Activated naive CD8-positive, alpha-beta T cell treated with anti-CD3 and anti-CD28 coated beads for 36 hours (primary cell): Measurements from ENCODE around the gene PRSS50. TPM values are rescaled to one million over a fixed set of nuclear protein-coding genes. Genes with fewer than 3 reads are reported as not detected.

Experiments
- DNase-seq: peaks from one replicate; pipeline ENCODE4 v3.0.0; 2021
- H3K27ac Mint-ChIP-seq: one replicate; pipeline ENCODE4 v1.8.0; 2022; ENCODE audit warnings: mild to moderate bottlenecking, moderate library complexity, mixed read lengths
- H3K27me3 Mint-ChIP-seq: one replicate; pipeline ENCODE4 v1.8.0; 2022; ENCODE audit warnings: mild to moderate bottlenecking, mixed read lengths
- H3K36me3 Mint-ChIP-seq: one replicate; pipeline ENCODE4 v1.8.0; 2021; ENCODE audit warnings: mild to moderate bottlenecking, mixed read lengths
- H3K4me1 Mint-ChIP-seq: one replicate; pipeline ENCODE4 v1.8.0; 2021; ENCODE audit warnings: mixed read lengths
- H3K4me3 Mint-ChIP-seq: one replicate; pipeline ENCODE4 v1.8.0; 2022; ENCODE audit warnings: mild to moderate bottlenecking, moderate library complexity, mixed read lengths
- H3K9me3 Mint-ChIP-seq: one replicate; pipeline ENCODE4 v1.8.0; 2022; ENCODE audit warnings: mixed read lengths
- total RNA-seq, 2 experiments: library from RNA; stranded (reverse); gene quantifications; one replicate each; pipeline ENCODE4 v1.2.3, GENCODE V29; 2021

Gene PRSS50
- total RNA-seq, 2 experiments from 2014 or later: not detected

- no peaks in the 10 kb centered on the region for H3K36me3 Mint-ChIP-seq
- H3K27me3 Mint-ChIP-seq: peaks cover 4% of the 10 kb centered on the region
- DNase-seq: peak; percentile 49
- H3K27ac Mint-ChIP-seq: no peak overlapping the region
- H3K4me3 Mint-ChIP-seq: peak overlapping the region; percentile 54
- H3K9me3 Mint-ChIP-seq: no peaks in the 10 kb centered on the region
- peaks cover 29% of the 10 kb centered on the region for H3K4me1 Mint-ChIP-seq
Measured at GRCh38 chr3:46693892-46694226, 23.8 kb downstream of the PRSS50 start.

- Mint-ChIP-seq H3K27me3 (peaks cover 4% of the 10 kb centered on the region), H3K36me3 (no peaks in the 10 kb centered on the region), H3K4me1 (peaks cover 29% of the 10 kb centered on the region), H3K4me3 (peak within 1 kb of the TSS; percentile 76), H3K27ac (no peak within 1 kb of the TSS), H3K9me3 (no peaks in the 10 kb centered on the region)
- DNase-seq: peak; percentile 63
Measured at GRCh38 chr3:46693038-46693891, 24.4 kb downstream of the PRSS50 start, which contains the start of gene ALS2CL. Gene ALS2CL (minus strand): TSS chr3:46693679. CDS start chr3:46689440, 4,239 bp downstream.

- Mint-ChIP-seq H3K4me1 (peaks cover 29% of the 10 kb centered on the region), H3K27me3 (peaks cover 4% of the 10 kb centered on the region), H3K9me3 (no peaks in the 10 kb centered on the region), H3K27ac (no peak overlapping the region), H3K36me3 (no peaks in the 10 kb centered on the region), H3K4me3 (peak overlapping the region; percentile 76)
- no peak for DNase-seq
Measured at GRCh38 chr3:46692566-46692990, 25.1 kb downstream of the PRSS50 start.

DNA sequence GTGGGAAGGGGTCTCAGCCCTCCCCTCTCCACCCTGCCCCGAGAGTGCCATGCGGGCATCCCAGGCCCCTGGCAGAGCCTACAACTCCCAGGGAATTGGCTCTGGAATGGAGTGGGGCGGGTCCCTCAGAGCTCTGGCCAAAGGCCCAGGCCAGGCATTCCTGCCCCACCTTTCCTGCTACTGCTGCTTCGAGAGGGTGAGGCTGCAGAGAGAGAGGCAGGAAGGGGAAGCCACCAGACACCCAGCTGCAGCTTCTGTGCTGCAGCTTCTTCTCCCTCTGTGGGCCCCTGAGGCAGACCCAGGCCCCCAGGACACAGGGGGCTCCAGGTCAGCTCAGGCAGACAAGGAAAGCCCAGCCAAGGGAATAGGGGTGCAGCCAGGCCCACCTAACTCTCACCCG, 26.9 kb downstream of the PRSS50 start:
- Mint-ChIP-seq H3K27ac (no peak overlapping the region), H3K27me3 (peaks cover 4% of the 10 kb centered on the region), H3K4me1 (peaks cover 26% of the 10 kb centered on the region), H3K36me3 (no peaks in the 10 kb centered on the region), H3K9me3 (no peaks in the 10 kb centered on the region), H3K4me3 (no peak overlapping the region)
- no peak for DNase-seq

DNA sequence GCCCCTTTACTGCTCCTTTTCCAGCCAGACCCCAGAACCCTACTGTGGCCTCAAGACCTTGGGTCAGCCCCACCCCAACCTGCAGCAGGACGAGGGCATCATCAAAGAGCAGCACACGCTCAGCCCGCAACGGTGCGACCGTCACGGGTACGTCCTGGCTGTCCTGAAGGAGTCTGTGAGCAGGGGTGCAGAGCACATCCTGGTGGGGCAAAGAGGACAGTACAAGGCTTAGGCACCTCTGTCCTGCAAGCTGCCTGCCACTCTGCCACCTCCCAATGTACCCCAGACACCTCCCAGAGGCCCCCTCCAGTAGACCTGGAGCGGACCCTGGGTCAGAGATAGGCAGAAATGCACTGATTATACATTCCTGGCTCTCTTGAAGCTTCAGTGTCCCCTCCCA, 32.2 kb downstream of the PRSS50 start:
- Mint-ChIP-seq H3K36me3 (no peaks in the 10 kb centered on the region), H3K4me1 (peaks cover under 1% of the 10 kb centered on the region), H3K4me3 (no peak overlapping the region), H3K27me3 (no peaks in the 10 kb centered on the region), H3K27ac (no peak overlapping the region), H3K9me3 (no peaks in the 10 kb centered on the region)
- no peak for DNase-seq

GRCh38 chr3:46684891-46685290, 32.8 kb downstream of the PRSS50 start:
- H3K4me3 Mint-ChIP-seq: no peak overlapping the region
- H3K36me3 Mint-ChIP-seq: no peaks in the 10 kb centered on the region
- no peaks in the 10 kb centered on the region for H3K9me3 Mint-ChIP-seq
- H3K27ac Mint-ChIP-seq: no peak overlapping the region
- no peaks in the 10 kb centered on the region for H3K4me1 Mint-ChIP-seq
- DNase-seq: no peak
- H3K27me3 Mint-ChIP-seq: no peaks in the 10 kb centered on the region

DNA sequence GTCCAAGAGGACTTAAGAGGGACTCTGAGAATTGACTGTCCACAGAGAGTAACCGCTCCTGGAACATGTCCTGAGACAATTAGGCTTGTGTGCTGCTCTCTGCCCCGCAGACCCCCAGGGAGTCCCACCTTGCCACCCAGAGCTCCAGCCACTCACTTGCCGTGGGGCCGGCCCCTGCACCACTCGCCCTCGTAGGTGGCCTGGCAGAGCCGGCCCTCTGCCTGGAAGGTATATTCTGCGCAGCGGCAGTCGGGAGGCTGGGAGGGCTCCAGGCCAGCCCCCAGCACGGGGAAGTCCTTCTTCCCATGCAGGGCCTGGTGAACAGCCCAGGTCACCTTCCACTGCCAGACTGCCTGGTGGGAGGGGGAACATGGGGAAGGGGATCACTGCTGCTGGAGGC, 34.7 kb downstream of the PRSS50 start:
- no peaks in the 10 kb centered on the region for H3K27me3 Mint-ChIP-seq
- no peak overlapping the region for H3K4me3 Mint-ChIP-seq
- H3K9me3 Mint-ChIP-seq: no peaks in the 10 kb centered on the region
- no peaks in the 10 kb centered on the region for H3K36me3 Mint-ChIP-seq
- H3K4me1 Mint-ChIP-seq: no peaks in the 10 kb centered on the region
- H3K27ac Mint-ChIP-seq: no peak overlapping the region
- DNase-seq: no peak

GRCh38 chr3:46681856-46682540, 35.7 kb downstream of the PRSS50 start:
- no peaks in the 10 kb centered on the region for H3K36me3 Mint-ChIP-seq
- H3K9me3 Mint-ChIP-seq: no peaks in the 10 kb centered on the region
- no peaks in the 10 kb centered on the region for H3K4me1 Mint-ChIP-seq
- no peak overlapping the region for H3K27ac Mint-ChIP-seq
- no peak overlapping the region for H3K4me3 Mint-ChIP-seq
- H3K27me3 Mint-ChIP-seq: no peaks in the 10 kb centered on the region
- DNase-seq: no peak

- Mint-ChIP-seq H3K9me3 (no peaks in the 10 kb centered on the region), H3K4me1 (no peaks in the 10 kb centered on the region), H3K4me3 (no peak overlapping the region), H3K27me3 (no peaks in the 10 kb centered on the region), H3K36me3 (no peaks in the 10 kb centered on the region), H3K27ac (no peak overlapping the region)
- DNase-seq: no peak
Measured at GRCh38 chr3:46681387-46681786, 36.3 kb downstream of the PRSS50 start.

- H3K27me3 Mint-ChIP-seq: no peaks in the 10 kb centered on the region
Measured at GRCh38 chr3:46680298-46680826, 37.3 kb downstream of the PRSS50 start.

GRCh38 chr3:46679681-46680080, 38.0 kb downstream of the PRSS50 start:
- Mint-ChIP-seq H3K27ac (no peak overlapping the region), H3K9me3 (no peaks in the 10 kb centered on the region)

More at GRCh38 chr3:46680298-46680826, 37.3 kb downstream of the PRSS50 start:
- Mint-ChIP-seq H3K36me3 (no peaks in the 10 kb centered on the region), H3K4me1 (no peaks in the 10 kb centered on the region), H3K27ac (no peak overlapping the region), H3K9me3 (no peaks in the 10 kb centered on the region), H3K4me3 (no peak overlapping the region)
- DNase-seq: no peak

GRCh38 chr3:46678280-46678679, 39.4 kb downstream of the PRSS50 start:
- Mint-ChIP-seq H3K4me3 (no peak overlapping the region), H3K27ac (no peak overlapping the region), H3K36me3 (no peaks in the 10 kb centered on the region), H3K27me3 (no peaks in the 10 kb centered on the region), H3K4me1 (no peaks in the 10 kb centered on the region), H3K9me3 (no peaks in the 10 kb centered on the region)
- DNase-seq: no peak

More at GRCh38 chr3:46679681-46680080, 38.0 kb downstream of the PRSS50 start:
- Mint-ChIP-seq H3K4me3 (no peak overlapping the region), H3K27me3 (no peaks in the 10 kb centered on the region), H3K4me1 (no peaks in the 10 kb centered on the region), H3K36me3 (no peaks in the 10 kb centered on the region)
- no peak for DNase-seq

- Mint-ChIP-seq H3K27ac (no peak overlapping the region), H3K4me1 (no peaks in the 10 kb centered on the region), H3K9me3 (no peaks in the 10 kb centered on the region), H3K36me3 (no peaks in the 10 kb centered on the region), H3K4me3 (no peak overlapping the region), H3K27me3 (no peaks in the 10 kb centered on the region)
- no peak for DNase-seq
Measured at GRCh38 chr3:46677411-46677726, 40.3 kb downstream of the PRSS50 start.

GRCh38 chr3:46676601-46677410, 40.9 kb downstream of the PRSS50 start:
- no peak for DNase-seq
- Mint-ChIP-seq H3K36me3 (no peaks in the 10 kb centered on the region), H3K27me3 (no peaks in the 10 kb centered on the region), H3K4me1 (no peaks in the 10 kb centered on the region), H3K9me3 (no peaks in the 10 kb centered on the region), H3K27ac (no peak overlapping the region), H3K4me3 (no peak overlapping the region)
